HG02840 (cell line): ENCODE measurements around the gene BCAP29.

ENCODE experiments used
- ATAC-seq: cut with Tn5 transposase; IDR thresholded peaks from one replicate; pipeline ENCODE4 v1.9.1; 2021; ENCODE audit warnings: mild to moderate bottlenecking, moderate library complexity, moderate number of reproducible peaks; ENCODE audit not compliant: unreplicated experiment, low FRiP score

Gene BCAP29

GRCh38 chr7:107661081-107661864 lies 81.2 kb downstream of the BCAP29 start:
- no peak for ATAC-seq

- ATAC-seq: no peak
Measured at GRCh38 chr7:107661865-107662379, 81.9 kb downstream of the BCAP29 start.

GRCh38 chr7:107663196-107663595 lies 83.2 kb downstream of the BCAP29 start:
- ATAC-seq: no peak

- no peak for ATAC-seq
Measured at GRCh38 chr7:107666790-107667189, 86.7 kb downstream of the BCAP29 start.

GRCh38 chr7:107667341-107667740 lies 87.3 kb downstream of the BCAP29 start:
- no peak for ATAC-seq

- ATAC-seq: no peak
Measured at GRCh38 chr7:107668296-107668695, 88.2 kb downstream of the BCAP29 start.
